HG02759 (cell line): ENCODE data around the gene GINS3.
A peak's percentile ranks its signal among the peaks of the same experiment; 100 is the strongest.

Source experiments
- ATAC-seq: cut with Tn5 transposase; IDR thresholded peaks from one replicate; pipeline ENCODE4 v1.9.1; 2021; ENCODE audit warnings: mild to moderate bottlenecking, moderate library complexity; ENCODE audit not compliant: unreplicated experiment

Gene GINS3

GRCh38 chr16:58392215-58393137 is at the start of gene GINS3:
TSS of gene GINS3 (plus strand) at chr16:58392471. CDS start at chr16:58392602, 131 bp downstream.
- ATAC-seq, result peak; percentile 97

- ATAC-seq, result no peak
These were observed 48.7 kb upstream of the GINS3 start for GRCh38 chr16:58343562-58343961.

GRCh38 chr16:58345574-58346354 is 46.5 kb upstream of the GINS3 start:
- ATAC-seq, result no peak

GRCh38 chr16:58346831-58347371 is 45.4 kb upstream of the GINS3 start:
- no peak for ATAC-seq

GRCh38 chr16:58348986-58349385 is 43.3 kb upstream of the GINS3 start:
- ATAC-seq, result no peak

GRCh38 chr16:58352690-58353089 is 39.6 kb upstream of the GINS3 start:
- ATAC-seq, result no peak

- ATAC-seq, result no peak
These were observed 32.1 kb upstream of the GINS3 start for GRCh38 chr16:58360041-58360634.

- no peak for ATAC-seq
These were observed 30.5 kb upstream of the GINS3 start for GRCh38 chr16:58361726-58362125.

- ATAC-seq, result no peak
These were observed 28.4 kb upstream of the GINS3 start for GRCh38 chr16:58363746-58364393.

- ATAC-seq, result no peak
These were observed 26.6 kb upstream of the GINS3 start for GRCh38 chr16:58365623-58366022.

GRCh38 chr16:58366247-58367031 is 25.8 kb upstream of the GINS3 start:
- no peak for ATAC-seq

- no peak for ATAC-seq
These were observed 25.0 kb upstream of the GINS3 start for GRCh38 chr16:58367252-58367651.

- no peak for ATAC-seq
These were observed 20.4 kb upstream of the GINS3 start for GRCh38 chr16:58371841-58372240.

GRCh38 chr16:58375386-58375785 is 16.9 kb upstream of the GINS3 start:
- no peak for ATAC-seq

- no peak for ATAC-seq
These were observed 14.3 kb upstream of the GINS3 start for GRCh38 chr16:58377932-58378331.

GRCh38 chr16:58378401-58378800 is 13.9 kb upstream of the GINS3 start:
- ATAC-seq, result no peak

- no peak for ATAC-seq
These were observed 12.5 kb upstream of the GINS3 start for GRCh38 chr16:58379736-58380135.

- no peak for ATAC-seq
These were observed 10.6 kb upstream of the GINS3 start for GRCh38 chr16:58381661-58382060.

- ATAC-seq, result no peak
These were observed 7.7 kb upstream of the GINS3 start for GRCh38 chr16:58384437-58385055.
